ENCODE results near the gene ARHGEF25.

DNA sequence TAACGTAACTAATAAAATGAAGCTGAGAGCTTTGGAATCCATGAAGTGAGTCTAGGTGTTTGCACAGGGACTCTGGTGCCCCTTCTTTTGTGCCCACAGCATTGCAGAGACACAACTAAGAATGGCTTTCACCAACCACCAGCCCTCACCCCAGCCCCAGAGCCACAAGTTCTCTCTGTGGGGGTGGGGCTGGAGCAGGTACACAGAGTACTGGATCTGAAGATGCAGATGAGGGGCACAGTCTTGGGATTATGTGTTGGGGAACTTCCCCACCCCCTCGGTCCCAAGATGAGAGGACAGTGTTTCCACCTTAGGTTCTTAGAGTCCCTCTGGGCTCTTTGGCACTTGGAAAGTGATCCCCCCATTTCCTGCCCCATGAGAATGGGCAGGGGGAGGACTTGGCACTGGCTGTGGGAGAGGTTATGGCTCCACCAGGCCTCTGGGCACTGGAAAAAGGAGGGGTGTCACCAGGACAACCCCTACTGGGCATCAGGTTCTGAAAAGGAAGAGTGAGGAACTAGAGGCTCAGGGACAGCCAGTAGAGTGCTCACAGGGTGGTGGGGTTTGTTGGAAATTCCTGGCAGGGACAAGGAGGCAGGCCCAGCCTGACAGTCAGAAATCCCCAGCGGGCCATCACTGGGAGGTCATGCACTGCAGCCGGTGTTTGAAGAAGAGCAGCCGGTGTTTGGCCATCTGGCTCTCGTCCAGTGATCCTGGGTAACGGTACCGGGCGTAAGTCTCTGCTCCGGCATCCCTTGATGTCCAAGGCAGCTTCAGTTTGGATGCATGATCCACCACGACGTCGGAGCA lies 15.1 kb downstream of the ARHGEF25 start:
- TF ChIP-seq, protein P1, sequence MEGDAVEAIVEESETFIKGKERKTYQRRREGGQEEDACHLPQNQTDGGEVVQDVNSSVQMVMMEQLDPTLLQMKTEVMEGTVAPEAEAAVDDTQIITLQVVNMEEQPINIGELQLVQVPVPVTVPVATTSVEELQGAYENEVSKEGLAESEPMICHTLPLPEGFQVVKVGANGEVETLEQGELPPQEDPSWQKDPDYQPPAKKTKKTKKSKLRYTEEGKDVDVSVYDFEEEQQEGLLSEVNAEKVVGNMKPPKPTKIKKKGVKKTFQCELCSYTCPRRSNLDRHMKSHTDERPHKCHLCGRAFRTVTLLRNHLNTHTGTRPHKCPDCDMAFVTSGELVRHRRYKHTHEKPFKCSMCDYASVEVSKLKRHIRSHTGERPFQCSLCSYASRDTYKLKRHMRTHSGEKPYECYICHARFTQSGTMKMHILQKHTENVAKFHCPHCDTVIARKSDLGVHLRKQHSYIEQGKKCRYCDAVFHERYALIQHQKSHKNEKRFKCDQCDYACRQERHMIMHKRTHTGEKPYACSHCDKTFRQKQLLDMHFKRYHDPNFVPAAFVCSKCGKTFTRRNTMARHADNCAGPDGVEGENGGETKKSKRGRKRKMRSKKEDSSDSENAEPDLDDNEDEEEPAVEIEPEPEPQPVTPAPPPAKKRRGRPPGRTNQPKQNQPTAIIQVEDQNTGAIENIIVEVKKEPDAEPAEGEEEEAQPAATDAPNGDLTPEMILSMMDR (IDR thresholded peaks at IDR 0.05): no peak
- no peak for TF ChIP-seq POLR2A (IDR thresholded peaks at IDR 0.05)
- no peak for TF ChIP-seq EP300 (IDR thresholded peaks at IDR 0.05)
